OCI-LY3 (cell line): ENCODE data around the gene MBIP.

ENCODE experiments used
- CTCF ChIP-seq: fragments of 200-600, 300-600 bp; sonication (generic); IDR thresholded peaks from 2 replicates; pipeline ENCODE4 v1.5.1; 2014; ENCODE audit warnings: antibody characterized with exemption, low read length, low read depth
- EZH2phosphoT487 ChIP-seq: fragments of 200-600 bp; shearing (Covaris generic); IDR thresholded peaks from 2 replicates; pipeline ENCODE4 v1.6.1; 2018; ENCODE audit warnings: antibody characterized with exemption, mixed run types, low read depth

GRCh38 chr14:36284971-36285595, 35.4 kb downstream of the MBIP start:
- TF ChIP-seq CTCF: no peak
- no peak for TF ChIP-seq EZH2phosphoT487
